GM12875 (cell line): Measurements from ENCODE around the gene ZNF778.
A peak's percentile ranks its signal among the peaks of the same experiment; 100 is the strongest.

Source experiments
- H3K4me3 ChIP-seq: one replicate; pipeline ENCODE4 v1.5.1; 2011; ENCODE audit warnings: low read depth, low read length, control low read depth
- CTCF ChIP-seq: IDR thresholded peaks from 2 replicates; pipeline ENCODE4 v1.5.1; 2011; ENCODE audit warnings: low read depth, mild to moderate bottlenecking, control low read depth, inconsistent platforms, low read length, moderate library complexity, borderline replicate concordance; ENCODE audit not compliant: insufficient read depth

The ZNF778 gene

GRCh38 chr16:89246383-89246902, 28.9 kb downstream of the ZNF778 start:
- peak overlapping the region; percentile 48 for H3K4me3 ChIP-seq
- TF ChIP-seq CTCF = no peak

- TF ChIP-seq CTCF = no peak
- H3K4me3 ChIP-seq = peak overlapping the region; percentile 48
Measured at GRCh38 chr16:89246903-89247733, 29.6 kb downstream of the ZNF778 start.

GRCh38 chr16:89247734-89248075, 30.2 kb downstream of the ZNF778 start:
- peak overlapping the region; percentile 24 for H3K4me3 ChIP-seq

- TF ChIP-seq CTCF = no peak
- no peak overlapping the region for H3K4me3 ChIP-seq
Measured at GRCh38 chr16:89248196-89248982, 30.9 kb downstream of the ZNF778 start.

GRCh38 chr16:89253548-89254287, 36.2 kb downstream of the ZNF778 start:
- no peak for TF ChIP-seq CTCF
- no peak overlapping the region for H3K4me3 ChIP-seq

- no peak overlapping the region for H3K4me3 ChIP-seq
- no peak for TF ChIP-seq CTCF
Measured at GRCh38 chr16:89256651-89257254, 39.2 kb downstream of the ZNF778 start.

- no peak overlapping the region for H3K4me3 ChIP-seq
- TF ChIP-seq CTCF = no peak
Measured at GRCh38 chr16:89257281-89257731, 39.8 kb downstream of the ZNF778 start.
